Endothelial cell of umbilical vein (primary cell): ENCODE measurements around the gene PIGT. TPM values are rescaled to one million over a fixed set of nuclear protein-coding genes. Genes with fewer than 3 reads are reported as not detected.

Experiments
- BruUV-seq: library from RNA; stranded (reverse); fragments of 400-500 nt; replicated peaks from 2 replicates; lab custom pipeline; 2021; lab: Mats Ljungman, UMichigan
- CTCF ChIA-PET: fragments of 300-600, 350-600 bp; sonication (Branson Sonifier 250); formaldehyde crosslinking; loops from one replicate; lab custom pipeline; 2021; ENCODE audit warnings: antibody characterized with exemption, inconsistent platforms; lab: Charles Lee
- POLR2A ChIA-PET: fragments of 300-600, 350-600 bp; sonication (Branson Sonifier 250); formaldehyde crosslinking; loops from one replicate; lab custom pipeline; 2021; ENCODE audit warnings: antibody characterized with exemption, inconsistent platforms; lab: Charles Lee
- DNase-seq: peaks from one replicate; pipeline ENCODE4 v3.0.0-alpha.2; 2011; ENCODE audit warnings: low read depth, low spot score
- FAIRE-seq: peaks from 2 replicates; lab custom pipeline; 2011; peaks lifted over from hg19 to GRCh38; lab: Jason Lieb, UNC
- H2AFZ ChIP-seq: 2 replicates; pipeline ENCODE4 v1.6.0; 2012; ENCODE audit warnings: low read depth, low read length, control low read depth, inconsistent platforms
- H3K27ac ChIP-seq: 2 replicates; pipeline ENCODE4 v1.5.1; 2011; ENCODE audit warnings: low read depth, mild to moderate bottlenecking, control low read depth, low read length, moderate library complexity; ENCODE audit not compliant: insufficient read depth
- H3K27me3 ChIP-seq, 2 experiments: 2 replicates each; pipeline versions ENCODE4 v1.6.0 to v1.6.1; 2011; ENCODE audit warnings: low read length in 2 of 2, mixed read lengths in 1 of 2; ENCODE audit not compliant: control insufficient read depth in 2 of 2, insufficient read depth in 2 of 2
- H3K36me3 ChIP-seq, 2 experiments: 2 replicates in 1 of 2; 3 replicates in 1 of 2; pipeline ENCODE4 v1.5.1; 2011; ENCODE audit warnings: low read length in 2 of 2, mild to moderate bottlenecking in 1 of 2, moderate library complexity in 1 of 2; ENCODE audit not compliant: control insufficient read depth in 2 of 2, insufficient read depth in 2 of 2; ENCODE audit errors: extremely low read depth in 1 of 2
- H3K4me1 ChIP-seq: 3 replicates; pipeline ENCODE4 v1.5.1; 2011; ENCODE audit warnings: mild to moderate bottlenecking, low read length; ENCODE audit not compliant: control insufficient read depth, insufficient read depth; ENCODE audit errors: extremely low read depth
- H3K4me2 ChIP-seq: 2 replicates; pipeline ENCODE4 v1.6.1; 2011; ENCODE audit warnings: low read length, control low read depth, mixed read lengths; ENCODE audit not compliant: insufficient read depth
- H3K4me3 ChIP-seq, 3 experiments: fragments of 200-600 bp in 1 of 3; sonication (generic), shearing (Covaris generic) in 1 of 3; replicated peaks in 1 of 3; 2 replicates each; pipeline ENCODE4 v1.5.1; 2011 to 2016; ENCODE audit warnings: control low read depth in 3 of 3, low read length in 3 of 3, mild to moderate bottlenecking in 2 of 3, inconsistent platforms in 1 of 3, low read depth in 1 of 3, moderate library complexity in 1 of 3; ENCODE audit not compliant: insufficient read depth in 1 of 3
- H3K79me2 ChIP-seq: 2 replicates; pipeline ENCODE4 v1.6.0; 2012; ENCODE audit warnings: low read length, inconsistent platforms; ENCODE audit not compliant: control insufficient read depth, insufficient read depth
- H3K9ac ChIP-seq: replicated peaks from 2 replicates; pipeline ENCODE3; 2011; ENCODE audit warnings: low read length, control low read depth; ENCODE audit not compliant: insufficient read depth; ENCODE audit errors: extremely low read depth
- H3K9me1 ChIP-seq: replicated peaks from 3 replicates; pipeline ENCODE4 v1.6.0; 2011; ENCODE audit warnings: mild to moderate bottlenecking, low read length; ENCODE audit not compliant: control insufficient read depth, insufficient read depth; ENCODE audit errors: extremely low read depth
- H3K9me3 ChIP-seq: replicated peaks from 2 replicates; pipeline ENCODE4 v1.5.1; 2012; ENCODE audit warnings: low read length, inconsistent platforms; ENCODE audit not compliant: control insufficient read depth, insufficient read depth
- H4K20me1 ChIP-seq: replicated peaks from 2 replicates; pipeline ENCODE3; 2011; ENCODE audit warnings: mild to moderate bottlenecking, low read length; ENCODE audit not compliant: control insufficient read depth, insufficient read depth; ENCODE audit errors: extremely low read depth
- EZH2 ChIP-seq: IDR thresholded peaks from 2 replicates; pipeline ENCODE4 v1.6.1; 2012; ENCODE audit warnings: borderline replicate concordance, low read depth, mild to moderate bottlenecking, moderate library complexity, low read length, inconsistent platforms; ENCODE audit not compliant: severe bottlenecking
- FOS ChIP-seq: IDR thresholded peaks from 2 replicates; pipeline ENCODE4 v1.6.1; 2011; ENCODE audit warnings: mild to moderate bottlenecking, low read length, moderate library complexity, borderline replicate concordance; ENCODE audit not compliant: insufficient read depth
- GATA2 ChIP-seq: IDR thresholded peaks from 2 replicates; pipeline ENCODE4 v1.7.0; 2011; ENCODE audit warnings: low read depth, mild to moderate bottlenecking, moderate library complexity, mixed read lengths, low read length; ENCODE audit not compliant: insufficient read length, insufficient read depth
- JUN ChIP-seq: IDR thresholded peaks from 2 replicates; pipeline ENCODE4 v1.6.1; 2011; ENCODE audit warnings: borderline replicate concordance, low read depth; ENCODE audit not compliant: insufficient read length, insufficient read depth
- MYC ChIP-seq: IDR thresholded peaks from one replicate; pipeline ENCODE4 v1.6.1; 2011; ENCODE audit warnings: mild to moderate bottlenecking, low read depth, low read length
- POLR2A ChIP-seq: IDR thresholded peaks from 2 replicates; pipeline ENCODE4 v1.6.1; 2012; ENCODE audit warnings: low read depth, mild to moderate bottlenecking, control low read depth, low read length
- POLR2AphosphoS5 ChIP-seq: IDR thresholded peaks from 2 replicates; pipeline ENCODE4 v1.6.1; 2012; ENCODE audit warnings: low read depth, mild to moderate bottlenecking, control low read depth, low read length, moderate library complexity; ENCODE audit not compliant: insufficient read depth
- dilution Hi-C: fragments of 300-500 bp; cut with MboI; formaldehyde crosslinking; loops from one replicate; pipeline ENCODE4 v1.15.0; 2019; ENCODE audit warnings: low sequenced_read_pairs; ENCODE audit not compliant: extremely low pct_ligation_motif_present
- intact Hi-C: fragments of 100-400 bp; cut with micrococcal nuclease; formaldehyde crosslinking; loops from one replicate; pipeline ENCODE4 v1.10.0; 2022
- polyA plus RNA-seq, 4 experiments: library from polyadenylated mRNA; depleted of rRNA in 3 of 4; stranded (reverse) in 3 of 4; unstranded in 1 of 4; fragments of >200 nt; gene quantifications; 2 replicates each; pipeline versions ENCODE4 v1.2.1 to v1.2.3, GENCODE V29; 2011 to 2012; ENCODE audit warnings: missing spikeins in 1 of 4
- total RNA-seq: library from RNA; stranded (reverse); gene quantifications from 2 replicates; pipeline ENCODE4 v1.2.3, GENCODE V29; 2021
- TF ChIP-seq, protein P1 (sequence below), 2 donors: IDR thresholded peaks; 1 replicate in 1 of 2; 2 replicates in 1 of 2; pipeline ENCODE4 v1.5.1; 2011; ENCODE audit warnings: low read length in 2 of 2, mild to moderate bottlenecking in 2 of 2, moderate library complexity in 2 of 2, control low read depth in 1 of 2, inconsistent platforms in 1 of 2, low read depth in 1 of 2; ENCODE audit not compliant: insufficient read depth in 1 of 2; ENCODE audit errors: extremely low read depth in 1 of 2
- TF ChIP-seq, protein P2 (sequence below): IDR thresholded peaks from 2 replicates; pipeline ENCODE4 v1.6.1; 2011; ENCODE audit not compliant: insufficient read depth, insufficient read length

The PIGT gene
- total and polyA plus RNA-seq, 2 donors (not counting 3 experiments of a cell fraction or from before 2014, with no cell fraction given): 96.8 to 143 TPM

DNA sequence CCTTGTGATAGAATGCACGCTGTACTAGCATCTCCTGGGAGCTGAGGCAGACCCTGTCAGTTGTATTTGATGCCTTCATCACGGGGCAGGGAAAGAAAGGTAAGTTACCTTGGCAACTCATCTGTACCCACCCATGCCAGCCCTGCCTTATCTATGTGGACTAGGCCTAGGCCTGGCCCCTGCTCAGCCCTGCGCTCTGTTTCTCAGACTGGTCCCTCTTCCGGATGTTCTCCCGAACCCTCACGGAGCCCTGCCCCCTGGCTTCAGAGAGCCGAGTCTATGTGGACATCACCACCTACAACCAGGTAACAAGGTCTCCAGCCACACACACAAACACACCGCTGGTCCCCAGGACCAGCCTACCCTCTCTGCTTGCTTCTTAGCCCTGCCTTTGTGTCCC lies 4.2 kb downstream of the PIGT start:
- Histone ChIP-seq H3K9ac (peak overlapping the region; percentile 22), H3K27ac (peak overlapping the region; percentile 64), H3K4me2 (no peak overlapping the region)

More for the DNA sequence above, 4.2 kb downstream of the PIGT start:
- BruUV-seq: no TSS peak
- Histone ChIP-seq H3K36me3 (peaks cover 7 to 28% of the 10 kb centered on the region in 2 experiments), H3K9me1 (no peaks in the 10 kb centered on the region), H3K4me1 (peaks cover 21% of the 10 kb centered on the region), H3K79me2 (peaks cover 22% of the 10 kb centered on the region), H3K9me3 (no peaks in the 10 kb centered on the region), H3K27me3 (no peaks in the 10 kb centered on the region), H2AFZ (no peak overlapping the region), H3K4me3 (no peak overlapping the region), H4K20me1 (no peaks in the 10 kb centered on the region)
- intact Hi-C loops (no loop called here), dilution Hi-C loops (no loop called here)
- DNase-seq (no peak), FAIRE-seq (no peak)
- POLR2A ChIA-PET: interaction anchor here (0.6 kb wide), 1 partner anchor 350 kb away, joined by 3 read pairs; no protein-coding TSS in a partner anchor
- CTCF ChIA-PET: interaction anchor here (0.7 to 7.0 kb wide), 11 partner anchors 9 to 126 kb away, joined by 3 to 42 read pairs (median 5); partner anchors contain the start of gene SYS1
- TF ChIP-seq EZH2 (no peak), GATA2 (no peak), JUN (no peak), MYC (no peak), FOS (no peak), POLR2A (no peak), POLR2AphosphoS5 (no peak)
- TF ChIP-seq, protein P1, sequence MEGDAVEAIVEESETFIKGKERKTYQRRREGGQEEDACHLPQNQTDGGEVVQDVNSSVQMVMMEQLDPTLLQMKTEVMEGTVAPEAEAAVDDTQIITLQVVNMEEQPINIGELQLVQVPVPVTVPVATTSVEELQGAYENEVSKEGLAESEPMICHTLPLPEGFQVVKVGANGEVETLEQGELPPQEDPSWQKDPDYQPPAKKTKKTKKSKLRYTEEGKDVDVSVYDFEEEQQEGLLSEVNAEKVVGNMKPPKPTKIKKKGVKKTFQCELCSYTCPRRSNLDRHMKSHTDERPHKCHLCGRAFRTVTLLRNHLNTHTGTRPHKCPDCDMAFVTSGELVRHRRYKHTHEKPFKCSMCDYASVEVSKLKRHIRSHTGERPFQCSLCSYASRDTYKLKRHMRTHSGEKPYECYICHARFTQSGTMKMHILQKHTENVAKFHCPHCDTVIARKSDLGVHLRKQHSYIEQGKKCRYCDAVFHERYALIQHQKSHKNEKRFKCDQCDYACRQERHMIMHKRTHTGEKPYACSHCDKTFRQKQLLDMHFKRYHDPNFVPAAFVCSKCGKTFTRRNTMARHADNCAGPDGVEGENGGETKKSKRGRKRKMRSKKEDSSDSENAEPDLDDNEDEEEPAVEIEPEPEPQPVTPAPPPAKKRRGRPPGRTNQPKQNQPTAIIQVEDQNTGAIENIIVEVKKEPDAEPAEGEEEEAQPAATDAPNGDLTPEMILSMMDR (IDR thresholded peaks at IDR 0.05; ENCODE audit: extremely low read depth in 1 of 2, insufficient read depth in 1 of 2, low read depth in 1 of 2, low read length in 2 of 2): no peak
- TF ChIP-seq, protein P2, sequence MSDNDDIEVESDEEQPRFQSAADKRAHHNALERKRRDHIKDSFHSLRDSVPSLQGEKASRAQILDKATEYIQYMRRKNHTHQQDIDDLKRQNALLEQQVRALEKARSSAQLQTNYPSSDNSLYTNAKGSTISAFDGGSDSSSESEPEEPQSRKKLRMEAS: no peak
